ENCODE measurements around the gene FAM47E. TPM values are rescaled to one million over a fixed set of nuclear protein-coding genes. Genes with fewer than 3 reads are reported as not detected.

The FAM47E gene
- total and polyA plus RNA-seq, 9 of the 15 experiments (the other 6 are each of a cell fraction or from before 2014, with no cell fraction given) = 3.7 to 15.6 (median 6.4) TPM

DNA sequence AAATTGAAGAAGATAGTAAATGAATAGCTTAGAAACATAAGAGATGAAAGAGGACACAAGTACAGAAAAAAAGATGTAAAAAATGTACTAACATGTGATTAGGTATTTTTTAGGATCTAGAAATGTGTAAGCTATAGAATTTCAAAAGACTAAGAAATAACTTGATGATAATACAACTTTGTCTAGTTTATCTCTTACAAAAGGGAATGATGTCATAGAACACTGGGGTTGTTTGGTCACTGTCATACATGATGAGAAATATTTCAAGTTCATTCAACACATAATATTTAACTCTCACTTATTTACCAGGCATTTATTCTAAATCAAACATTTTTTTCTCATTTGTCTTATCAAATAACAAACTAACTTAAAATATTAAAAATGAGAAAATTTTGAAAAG is 73.6 kb downstream of the FAM47E start:
- DNase-seq (ENCODE audit: extremely low read depth in 1 of 4, low spot score in 3 of 4) (no peak), ATAC-seq (no peak), FAIRE-seq (no peak)
- no peak for TF ChIP-seq RUNX1 (IDR thresholded peaks at IDR 0.05; ENCODE audit: low read depth)
- TF ChIP-seq, protein P1, sequence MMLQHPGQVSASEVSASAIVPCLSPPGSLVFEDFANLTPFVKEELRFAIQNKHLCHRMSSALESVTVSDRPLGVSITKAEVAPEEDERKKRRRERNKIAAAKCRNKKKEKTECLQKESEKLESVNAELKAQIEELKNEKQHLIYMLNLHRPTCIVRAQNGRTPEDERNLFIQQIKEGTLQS (IDR thresholded peaks at IDR 0.05) = peak; percentile 22; the same call in 1 of the 2 replicates
- TF ChIP-seq, protein P1 (CRISPR knock-in tag; conservative IDR thresholded peaks at IDR 0.05) = no peak
- intact Hi-C loops (cut with micrococcal nuclease) (no loop called here), in situ Hi-C loops (cut with MboI) (no loop called here)
- H2AFZ ChIP-seq (ENCODE audit: low read depth, low read length) = no peak overlapping the region
- H3K4me2 ChIP-seq (ENCODE audit: insufficient read depth, low read length) = no peak overlapping the region
- H3K27me3 ChIP-seq (ENCODE audit: control insufficient read depth in 2 of 2, insufficient read depth in 2 of 2, low read length in 2 of 2) = no peaks in the 10 kb centered on the region
- H3K36me3 ChIP-seq (ENCODE audit: control insufficient read depth, insufficient read depth, low read length) = no peaks in the 10 kb centered on the region
- H3K27ac ChIP-seq (ENCODE audit: extremely low read depth, low read depth, low read length) = no peak overlapping the region
- H3K9me3 ChIP-seq (replicated peaks; ENCODE audit: control insufficient read depth, insufficient read depth, low read depth, low read length) = peaks cover 11% of the 10 kb centered on the region; the same call in 1 of the 2 replicates
- ChIA-PET POLR2A (no interaction called here), CTCF (ENCODE audit: low intra/inter-chr PET ratio) (no interaction called here)
- no TSS peak for BruUV-seq (replicated peaks)
- no peaks in the 10 kb centered on the region for H3K79me2 ChIP-seq (ENCODE audit: control insufficient read depth, insufficient read depth, low read length)
- H3K4me1 ChIP-seq (replicated peaks in 1 of 2; ENCODE audit: control insufficient read depth in 2 of 2, insufficient read depth in 2 of 2, low read length in 2 of 2) = no peaks in the 10 kb centered on the region
- H3K9me1 ChIP-seq (ENCODE audit: control insufficient read depth, insufficient read depth, low read length) = no peaks in the 10 kb centered on the region
- no peak overlapping the region for H3K4me3 ChIP-seq
- H3K9ac ChIP-seq (ENCODE audit: insufficient read depth in 1 of 2, low read depth in 2 of 2, low read length in 2 of 2) = no peak overlapping the region
- H4K20me1 ChIP-seq (replicated peaks; ENCODE audit: control insufficient read depth, insufficient read depth, low read length) = no peaks in the 10 kb centered on the region

DNA sequence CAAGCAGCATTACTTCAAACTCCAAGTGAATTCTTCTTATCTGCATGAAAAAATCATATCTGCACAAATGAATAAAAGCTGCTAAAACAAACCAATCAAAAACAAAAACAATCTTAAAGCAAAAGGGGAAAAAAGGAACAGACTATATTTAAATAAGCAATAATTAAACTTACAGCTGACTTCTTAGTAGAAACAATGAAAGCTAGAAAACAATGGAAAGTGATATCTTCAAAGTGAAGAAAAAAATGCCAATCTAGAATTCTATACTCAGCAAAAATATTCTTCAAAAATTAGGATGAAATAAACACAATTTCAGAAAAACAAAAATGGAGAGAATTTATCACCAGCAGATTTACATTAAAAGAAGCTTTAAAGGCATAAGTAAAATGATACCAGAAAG is 75.0 kb downstream of the FAM47E start:
- H3K36me3 ChIP-seq (ENCODE audit: control insufficient read depth, insufficient read depth, low read length) = no peaks in the 10 kb centered on the region
- ATAC-seq = no peak
- no peaks in the 10 kb centered on the region for H3K9me1 ChIP-seq (ENCODE audit: control insufficient read depth, insufficient read depth, low read length)
- H3K79me2 ChIP-seq (ENCODE audit: control insufficient read depth, insufficient read depth, low read length) = no peaks in the 10 kb centered on the region
- no peak overlapping the region for H3K4me2 ChIP-seq (ENCODE audit: insufficient read depth, low read length)
- peak; percentile 6 for FAIRE-seq
- H3K4me3 ChIP-seq = no peak overlapping the region
- H2AFZ ChIP-seq (ENCODE audit: low read depth, low read length) = no peak overlapping the region
- peaks cover 11% of the 10 kb centered on the region; the same call in 1 of the 2 replicates for H3K9me3 ChIP-seq (replicated peaks; ENCODE audit: control insufficient read depth, insufficient read depth, low read depth, low read length)
- H3K4me1 ChIP-seq (replicated peaks in 1 of 2; ENCODE audit: control insufficient read depth in 2 of 2, insufficient read depth in 2 of 2, low read length in 2 of 2) = no peaks in the 10 kb centered on the region
- in situ Hi-C loops (cut with MboI) = no loop called here
- no TSS peak for BruUV-seq (replicated peaks)
- no peak for DNase-seq (ENCODE audit: extremely low read depth in 1 of 4, low spot score in 3 of 4)
- no peak overlapping the region for H3K9ac ChIP-seq (ENCODE audit: insufficient read depth in 1 of 2, low read depth in 2 of 2, low read length in 2 of 2)
- H3K27ac ChIP-seq (ENCODE audit: extremely low read depth, low read depth, low read length) = no peak overlapping the region
- ChIA-PET POLR2A (interaction anchor here (1.3 kb wide), 1 partner anchor 34 kb away, joined by 4 read pairs; no protein-coding TSS in a partner anchor), CTCF (ENCODE audit: low intra/inter-chr PET ratio) (no interaction called here)
- intact Hi-C loops (cut with micrococcal nuclease) = no loop called here
- no peaks in the 10 kb centered on the region for H3K27me3 ChIP-seq (ENCODE audit: control insufficient read depth in 2 of 2, insufficient read depth in 2 of 2, low read length in 2 of 2)
- H4K20me1 ChIP-seq (replicated peaks; ENCODE audit: control insufficient read depth, insufficient read depth, low read length) = no peaks in the 10 kb centered on the region
- TF ChIP-seq ZNF143 (CRISPR knock-in tag; IDR thresholded peaks at IDR 0.05) = no peak
- TF ChIP-seq CSDE1 (IDR thresholded peaks at IDR 0.05) = no peak
- TF ChIP-seq, protein P2, sequence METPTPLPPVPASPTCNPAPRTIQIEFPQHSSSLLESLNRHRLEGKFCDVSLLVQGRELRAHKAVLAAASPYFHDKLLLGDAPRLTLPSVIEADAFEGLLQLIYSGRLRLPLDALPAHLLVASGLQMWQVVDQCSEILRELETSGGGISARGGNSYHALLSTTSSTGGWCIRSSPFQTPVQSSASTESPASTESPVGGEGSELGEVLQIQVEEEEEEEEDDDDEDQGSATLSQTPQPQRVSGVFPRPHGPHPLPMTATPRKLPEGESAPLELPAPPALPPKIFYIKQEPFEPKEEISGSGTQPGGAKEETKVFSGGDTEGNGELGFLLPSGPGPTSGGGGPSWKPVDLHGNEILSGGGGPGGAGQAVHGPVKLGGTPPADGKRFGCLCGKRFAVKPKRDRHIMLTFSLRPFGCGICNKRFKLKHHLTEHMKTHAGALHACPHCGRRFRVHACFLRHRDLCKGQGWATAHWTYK (CRISPR knock-in tag; IDR thresholded peaks at IDR 0.05) = no peak
- no peak for TF ChIP-seq POLR2AphosphoS5 (IDR thresholded peaks at IDR 0.05; ENCODE audit: control insufficient read depth, insufficient read depth, low read depth, low read length)
- no peak for TF ChIP-seq CHD2 (IDR thresholded peaks at IDR 0.05; ENCODE audit: low read depth, low read length)
- TF ChIP-seq RNF2 (IDR thresholded peaks at IDR 0.05) = no peak
- TF ChIP-seq, protein P3, sequence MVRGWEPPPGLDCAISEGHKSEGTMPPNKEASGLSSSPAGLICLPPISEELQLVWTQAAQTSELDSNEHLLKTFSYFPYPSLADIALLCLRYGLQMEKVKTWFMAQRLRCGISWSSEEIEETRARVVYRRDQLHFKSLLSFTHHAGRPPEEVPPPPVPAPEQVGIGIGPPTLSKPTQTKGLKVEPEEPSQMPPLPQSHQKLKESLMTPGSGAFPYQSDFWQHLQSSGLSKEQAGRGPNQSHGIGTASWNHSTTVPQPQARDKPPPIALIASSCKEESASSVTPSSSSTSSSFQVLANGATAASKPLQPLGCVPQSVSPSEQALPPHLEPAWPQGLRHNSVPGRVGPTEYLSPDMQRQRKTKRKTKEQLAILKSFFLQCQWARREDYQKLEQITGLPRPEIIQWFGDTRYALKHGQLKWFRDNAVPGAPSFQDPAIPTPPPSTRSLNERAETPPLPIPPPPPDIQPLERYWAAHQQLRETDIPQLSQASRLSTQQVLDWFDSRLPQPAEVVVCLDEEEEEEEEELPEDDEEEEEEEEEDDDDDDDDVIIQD (CRISPR knock-in tag; IDR thresholded peaks at IDR 0.05) = no peak
- TF ChIP-seq, protein P4, sequence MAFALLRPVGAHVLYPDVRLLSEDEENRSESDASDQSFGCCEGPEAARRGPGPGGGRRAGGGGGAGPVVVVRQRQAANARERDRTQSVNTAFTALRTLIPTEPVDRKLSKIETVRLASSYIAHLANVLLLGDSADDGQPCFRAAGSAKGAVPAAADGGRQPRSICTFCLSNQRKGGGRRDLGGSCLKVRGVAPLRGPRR (CRISPR knock-in tag; IDR thresholded peaks at IDR 0.05) = no peak
- 0 out of 2 replicates have a peak, but pooled peaks have one; percentile 11 for TF ChIP-seq MYBL2 (IDR thresholded peaks at IDR 0.05; ENCODE audit: low read depth)
- no peak for TF ChIP-seq MYBL2 (CRISPR knock-in tag; IDR thresholded peaks at IDR 0.05; ENCODE audit: borderline replicate concordance)
- no peak for TF ChIP-seq SP1 (CRISPR knock-in tag; IDR thresholded peaks at IDR 0.05)
- no peak for TF ChIP-seq SMARCA5 (IDR thresholded peaks at IDR 0.05)
